Gastroesophageal sphincter (tissue), 3 donors: ENCODE results near the gene DDX3X.

Experiments used
- POLR2AphosphoS5 ChIP-seq: sonication (generic); formaldehyde crosslinking; IDR thresholded peaks from one replicate; pipeline ENCODE4 v1.6.1; 2017; ENCODE audit warnings: antibody characterized with exemption
- TF ChIP-seq, protein P1 (sequence below), 4 experiments: fragments of 200-600 bp in 2 of 4; fragments of 450-650 bp in 2 of 4; sonication (generic) in 1 of 4; IDR thresholded peaks; one replicate each; pipeline ENCODE4 v1.5.1; 2017 to 2019; ENCODE audit warnings: antibody characterized with exemption in 4 of 4, mild to moderate bottlenecking in 2 of 4, moderate library complexity in 2 of 4

- TF ChIP-seq, protein P1, sequence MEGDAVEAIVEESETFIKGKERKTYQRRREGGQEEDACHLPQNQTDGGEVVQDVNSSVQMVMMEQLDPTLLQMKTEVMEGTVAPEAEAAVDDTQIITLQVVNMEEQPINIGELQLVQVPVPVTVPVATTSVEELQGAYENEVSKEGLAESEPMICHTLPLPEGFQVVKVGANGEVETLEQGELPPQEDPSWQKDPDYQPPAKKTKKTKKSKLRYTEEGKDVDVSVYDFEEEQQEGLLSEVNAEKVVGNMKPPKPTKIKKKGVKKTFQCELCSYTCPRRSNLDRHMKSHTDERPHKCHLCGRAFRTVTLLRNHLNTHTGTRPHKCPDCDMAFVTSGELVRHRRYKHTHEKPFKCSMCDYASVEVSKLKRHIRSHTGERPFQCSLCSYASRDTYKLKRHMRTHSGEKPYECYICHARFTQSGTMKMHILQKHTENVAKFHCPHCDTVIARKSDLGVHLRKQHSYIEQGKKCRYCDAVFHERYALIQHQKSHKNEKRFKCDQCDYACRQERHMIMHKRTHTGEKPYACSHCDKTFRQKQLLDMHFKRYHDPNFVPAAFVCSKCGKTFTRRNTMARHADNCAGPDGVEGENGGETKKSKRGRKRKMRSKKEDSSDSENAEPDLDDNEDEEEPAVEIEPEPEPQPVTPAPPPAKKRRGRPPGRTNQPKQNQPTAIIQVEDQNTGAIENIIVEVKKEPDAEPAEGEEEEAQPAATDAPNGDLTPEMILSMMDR (IDR thresholded peaks at IDR 0.05) = no peak
- no peak for TF ChIP-seq POLR2AphosphoS5
Observed at GRCh38 chrX:41322821-41323603, 10.9 kb upstream of the DDX3X start.
